ENCODE measurements around the gene ITGAD. TPM values are rescaled to one million over a fixed set of nuclear protein-coding genes. Genes with fewer than 3 reads are reported as not detected.

ITGAD gene
- total and polyA plus RNA-seq, 2 experiments from 2014 or later = not detected

- TF ChIP-seq ETS1 (IDR thresholded peaks at IDR 0.05) = no peak
- TF ChIP-seq JUNB (IDR thresholded peaks at IDR 0.05; ENCODE audit: unreplicated experiment) = no peak
These were observed 30.7 kb downstream of the ITGAD start (continued) for GRCh38 chr16:31423801-31424200.

- Mint-ChIP-seq H3K27ac (no peak overlapping the region), H3K4me3 (no peak overlapping the region), H3K36me3 (ENCODE audit: low read depth) (peaks cover 4% of the 10 kb centered on the region; the same call in 1 of the 3 replicates), H3K27me3 (ENCODE audit: insufficient read depth, low read depth, poor library complexity) (peaks cover 26% of the 10 kb centered on the region), H3K9me3 (peaks cover 13% of the 10 kb centered on the region; the same call in 2 of the 3 replicates), H3K4me1 (peaks cover 4% of the 10 kb centered on the region; the same call in 2 of the 3 replicates)
- H3K4me1 ChIP-seq (ENCODE audit: insufficient read depth) = no peaks in the 10 kb centered on the region
- ATAC-seq = peak; percentile 44
- H3F3A ChIP-seq (replicated peaks; ENCODE audit: low read depth) = no peaks in the 10 kb centered on the region
- H3K4me2 ChIP-seq = peak overlapping the region; percentile 66
- 0 out of 2 replicates have a peak, but pooled peaks cover 2% of the 10 kb centered on the region for H4K20me1 ChIP-seq (replicated peaks; ENCODE audit: insufficient read depth)
- H3K27me3 ChIP-seq (ENCODE audit: insufficient read depth) = peaks cover 46% of the 10 kb centered on the region
- H3K4me3 ChIP-seq = peak overlapping the region; percentile 46
- peak; percentile 55 for DNase-seq (ENCODE audit: low spot score)
- no peaks in the 10 kb centered on the region for H3K79me2 ChIP-seq (replicated peaks; ENCODE audit: insufficient read depth)
- H2AFZ ChIP-seq = peak overlapping the region; percentile 83; the same call in 1 of the 2 replicates
- no peak overlapping the region for H3K27ac ChIP-seq (ENCODE audit: low read depth)
- H3K9me2 ChIP-seq (ENCODE audit: insufficient read depth) = no peaks in the 10 kb centered on the region
- TF ChIP-seq STAT1 (IDR thresholded peaks at IDR 0.05; ENCODE audit: unreplicated experiment) (no peak), NANOG (IDR thresholded peaks at IDR 0.05; ENCODE audit: borderline replicate concordance) (no peak), ZNF331 (CRISPR knock-in tag; IDR thresholded peaks at IDR 0.05; ENCODE audit: low read depth) (no peak), ZNF462 (CRISPR knock-in tag; IDR thresholded peaks at IDR 0.05) (no peak), CREB1 (CRISPR knock-in tag; IDR thresholded peaks at IDR 0.05; ENCODE audit: low read depth) (no peak), EZH2phosphoT487 (IDR thresholded peaks at IDR 0.05; ENCODE audit: unreplicated experiment) (no peak), CTCF (conservative IDR thresholded peaks at IDR 0.05; ENCODE audit: low read depth in 2 of 2) (no peak), EZH2 (IDR thresholded peaks at IDR 0.05; ENCODE audit: low read depth, unreplicated experiment) (no peak)
- TF ChIP-seq, protein P1, sequence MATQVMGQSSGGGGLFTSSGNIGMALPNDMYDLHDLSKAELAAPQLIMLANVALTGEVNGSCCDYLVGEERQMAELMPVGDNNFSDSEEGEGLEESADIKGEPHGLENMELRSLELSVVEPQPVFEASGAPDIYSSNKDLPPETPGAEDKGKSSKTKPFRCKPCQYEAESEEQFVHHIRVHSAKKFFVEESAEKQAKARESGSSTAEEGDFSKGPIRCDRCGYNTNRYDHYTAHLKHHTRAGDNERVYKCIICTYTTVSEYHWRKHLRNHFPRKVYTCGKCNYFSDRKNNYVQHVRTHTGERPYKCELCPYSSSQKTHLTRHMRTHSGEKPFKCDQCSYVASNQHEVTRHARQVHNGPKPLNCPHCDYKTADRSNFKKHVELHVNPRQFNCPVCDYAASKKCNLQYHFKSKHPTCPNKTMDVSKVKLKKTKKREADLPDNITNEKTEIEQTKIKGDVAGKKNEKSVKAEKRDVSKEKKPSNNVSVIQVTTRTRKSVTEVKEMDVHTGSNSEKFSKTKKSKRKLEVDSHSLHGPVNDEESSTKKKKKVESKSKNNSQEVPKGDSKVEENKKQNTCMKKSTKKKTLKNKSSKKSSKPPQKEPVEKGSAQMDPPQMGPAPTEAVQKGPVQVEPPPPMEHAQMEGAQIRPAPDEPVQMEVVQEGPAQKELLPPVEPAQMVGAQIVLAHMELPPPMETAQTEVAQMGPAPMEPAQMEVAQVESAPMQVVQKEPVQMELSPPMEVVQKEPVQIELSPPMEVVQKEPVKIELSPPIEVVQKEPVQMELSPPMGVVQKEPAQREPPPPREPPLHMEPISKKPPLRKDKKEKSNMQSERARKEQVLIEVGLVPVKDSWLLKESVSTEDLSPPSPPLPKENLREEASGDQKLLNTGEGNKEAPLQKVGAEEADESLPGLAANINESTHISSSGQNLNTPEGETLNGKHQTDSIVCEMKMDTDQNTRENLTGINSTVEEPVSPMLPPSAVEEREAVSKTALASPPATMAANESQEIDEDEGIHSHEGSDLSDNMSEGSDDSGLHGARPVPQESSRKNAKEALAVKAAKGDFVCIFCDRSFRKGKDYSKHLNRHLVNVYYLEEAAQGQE (IDR thresholded peaks at IDR 0.05; ENCODE audit: unreplicated experiment) = no peak
- H3K36me3 ChIP-seq (ENCODE audit: insufficient read depth) = no peaks in the 10 kb centered on the region
These were observed 34.5 kb downstream of the ITGAD start for GRCh38 chr16:31427441-31428278.

All from GM23338 (cell line).